HAP-1 (cell line): ENCODE data around the gene TYMP.
"Not testable (repeated sequence)": the region's sequence is repeated elsewhere in the genome, so short reads cannot be mapped to it uniquely, and the experiment has no call there.

Source experiments
- DNase-seq, 2 experiments: peaks; one replicate each; pipeline ENCODE4 v3.0.0-alpha.2; 2016 to 2020; ENCODE audit warnings: low spot score in 2 of 2
- H3K27me3 ChIP-seq: fragments of 250-450 bp; sonication (Bioruptor Pico); 2 replicates; pipeline ENCODE4 v1.5.1; 2020; ENCODE audit warnings: low read depth, mild to moderate bottlenecking, moderate library complexity
- H3K36me3 ChIP-seq: fragments of 250-450 bp; sonication (Bioruptor Pico); replicated peaks from 2 replicates; pipeline ENCODE4 v1.5.1; 2020; ENCODE audit warnings: mild to moderate bottlenecking
- H3K4me1 ChIP-seq: fragments of 250-450 bp; sonication (Bioruptor Pico); 2 replicates; pipeline ENCODE4 v1.5.1; 2020; ENCODE audit warnings: mild to moderate bottlenecking
- H3K4me3 ChIP-seq: fragments of 250-450 bp; sonication (Bioruptor Pico); 2 replicates; pipeline ENCODE4 v1.5.1; 2020; ENCODE audit warnings: mild to moderate bottlenecking, moderate library complexity
- H3K9me3 ChIP-seq: fragments of 250-450 bp; sonication (Bioruptor Pico); 2 replicates; pipeline ENCODE4 v1.5.1; 2020; ENCODE audit warnings: mild to moderate bottlenecking, moderate library complexity
- in situ Hi-C: fragments of 300-500 bp; cut with MboI; formaldehyde crosslinking; loops from 3 replicates; pipeline ENCODE4 v1.14.3; 2020; ENCODE audit warnings: low sequenced_read_pairs, inconsistent platforms, mixed read lengths

TYMP gene

GRCh38 chr22:50520826-50521453, 8.9 kb downstream of the TYMP start:
- in situ Hi-C loops = no loop called here
- no peaks in the 10 kb centered on the region for H3K9me3 ChIP-seq
- H3K4me3 ChIP-seq = no peak overlapping the region
- H3K27me3 ChIP-seq = no peaks in the 10 kb centered on the region
- peaks cover 74% of the 10 kb centered on the region for H3K36me3 ChIP-seq
- H3K4me1 ChIP-seq = no peaks in the 10 kb centered on the region
- no peak for DNase-seq

- DNase-seq, H3K9me3 ChIP-seq, in situ Hi-C loops, H3K27me3 ChIP-seq, H3K4me1 ChIP-seq, H3K4me3 ChIP-seq: not testable (repeated sequence)
- H3K36me3 ChIP-seq = peaks cover 75% of the 10 kb centered on the region
These were observed 9.6 kb downstream of the TYMP start for GRCh38 chr22:50520184-50520583.

- Histone ChIP-seq H3K36me3 (peaks cover 74% of the 10 kb centered on the region), H3K4me1 (no peaks in the 10 kb centered on the region), H3K4me3 (no peak overlapping the region), H3K27me3 (no peaks in the 10 kb centered on the region), H3K9me3 (no peaks in the 10 kb centered on the region)
- no peak for DNase-seq
- in situ Hi-C loops = loop anchor here (10.0 kb wide), 1 partner anchor 264 kb away; the partner anchor contains the start of gene HDAC10
These were observed 10.7 kb downstream of the TYMP start for GRCh38 chr22:50519151-50519550.

- no peak for DNase-seq
- no peak overlapping the region for H3K4me3 ChIP-seq
- peaks cover 68% of the 10 kb centered on the region for H3K36me3 ChIP-seq
- H3K9me3 ChIP-seq = no peaks in the 10 kb centered on the region
- H3K27me3 ChIP-seq = no peaks in the 10 kb centered on the region
- in situ Hi-C loops = loop anchor here (10.0 kb wide), 1 partner anchor 264 kb away; the partner anchor contains the start of gene HDAC10
- no peaks in the 10 kb centered on the region for H3K4me1 ChIP-seq
These were observed 11.2 kb downstream of the TYMP start for GRCh38 chr22:50518606-50519005.

GRCh38 chr22:50517495-50518260, 12.1 kb downstream of the TYMP start:
- no peaks in the 10 kb centered on the region for H3K9me3 ChIP-seq
- peaks cover 63% of the 10 kb centered on the region for H3K36me3 ChIP-seq
- no peaks in the 10 kb centered on the region for H3K27me3 ChIP-seq
- H3K4me1 ChIP-seq = no peaks in the 10 kb centered on the region
- in situ Hi-C loops = loop anchor here (10.0 kb wide), 1 partner anchor 263 kb away; the partner anchor contains the start of gene HDAC10
- no peak for DNase-seq
- H3K4me3 ChIP-seq = no peak overlapping the region

GRCh38 chr22:50516891-50517290, 12.9 kb downstream of the TYMP start:
- Histone ChIP-seq H3K27me3 (no peaks in the 10 kb centered on the region), H3K9me3 (no peaks in the 10 kb centered on the region), H3K4me3 (no peak overlapping the region), H3K36me3 (peaks cover 58% of the 10 kb centered on the region), H3K4me1 (no peaks in the 10 kb centered on the region)
- DNase-seq = no peak
- in situ Hi-C loops = loop anchor here (10.0 kb wide), 1 partner anchor 262 kb away; the partner anchor contains the start of gene HDAC10

- H3K9me3 ChIP-seq = no peaks in the 10 kb centered on the region
- in situ Hi-C loops = loop anchor here (10.0 kb wide), 1 partner anchor 261 kb away; the partner anchor contains the start of gene HDAC10
- H3K4me3 ChIP-seq = no peak overlapping the region
- H3K27me3 ChIP-seq = no peaks in the 10 kb centered on the region
- no peaks in the 10 kb centered on the region for H3K4me1 ChIP-seq
- no peak for DNase-seq
- peaks cover 52% of the 10 kb centered on the region for H3K36me3 ChIP-seq
These were observed 13.7 kb downstream of the TYMP start for GRCh38 chr22:50516068-50516467.

- no peak for DNase-seq
- peaks cover 36% of the 10 kb centered on the region for H3K36me3 ChIP-seq
These were observed 16.6 kb downstream of the TYMP start for GRCh38 chr22:50513175-50513574.

GRCh38 chr22:50508897-50509296, 20.9 kb downstream of the TYMP start:
- H3K9me3 ChIP-seq = no peaks in the 10 kb centered on the region
- peaks cover 8% of the 10 kb centered on the region for H3K4me1 ChIP-seq
- DNase-seq = no peak
- in situ Hi-C loops = no loop called here
- peak overlapping the region; percentile 99 for H3K4me3 ChIP-seq
- peaks cover 32% of the 10 kb centered on the region for H3K36me3 ChIP-seq
- H3K27me3 ChIP-seq = no peaks in the 10 kb centered on the region

More at GRCh38 chr22:50513175-50513574, 16.6 kb downstream of the TYMP start:
- in situ Hi-C loops = loop anchor here (10.0 kb wide), 1 partner anchor 258 kb away; the partner anchor contains the start of gene HDAC10
- H3K4me1 ChIP-seq = peaks cover 8% of the 10 kb centered on the region
- no peaks in the 10 kb centered on the region for H3K27me3 ChIP-seq
- H3K9me3 ChIP-seq = no peaks in the 10 kb centered on the region
- no peak overlapping the region for H3K4me3 ChIP-seq

- H3K4me1 ChIP-seq = peaks cover 8% of the 10 kb centered on the region
- H3K9me3 ChIP-seq = no peaks in the 10 kb centered on the region
- in situ Hi-C loops = no loop called here
- H3K27me3 ChIP-seq = no peaks in the 10 kb centered on the region
- H3K4me3 ChIP-seq = peak within 1 kb of the TSS; percentile 99
- peaks cover 37% of the 10 kb centered on the region for H3K36me3 ChIP-seq
- DNase-seq = peak; percentile 89 to 97
These were observed 21.6 kb downstream of the TYMP start, which contains the start of gene NCAPH2 for GRCh38 chr22:50507991-50508884. NCAPH2 (plus strand) TSS chr22:50508224; CDS start chr22:50508338, 114 bp downstream.

- DNase-seq = peak; percentile 77 to 94
- H3K27me3 ChIP-seq = no peaks in the 10 kb centered on the region
- in situ Hi-C loops = no loop called here
These were observed 22.3 kb downstream of the TYMP start, which contains the start of gene LMF2 for GRCh38 chr22:50507421-50507990. LMF2 (minus strand) TSS chr22:50507702; CDS start chr22:50507675, 27 bp downstream.

GRCh38 chr22:50506611-50507420, 23.0 kb downstream of the TYMP start:
- in situ Hi-C loops = no loop called here
- no peaks in the 10 kb centered on the region for H3K9me3 ChIP-seq

More at GRCh38 chr22:50507421-50507990, 22.3 kb downstream of the TYMP start, which contains the start of gene LMF2:
- H3K9me3 ChIP-seq = no peaks in the 10 kb centered on the region
- peak within 1 kb of the TSS; percentile 99 for H3K4me3 ChIP-seq
- H3K36me3 ChIP-seq = peaks cover 38% of the 10 kb centered on the region
- H3K4me1 ChIP-seq = peaks cover 8% of the 10 kb centered on the region

More at GRCh38 chr22:50506611-50507420, 23.0 kb downstream of the TYMP start:
- H3K36me3 ChIP-seq = peaks cover 38% of the 10 kb centered on the region
- no peaks in the 10 kb centered on the region for H3K27me3 ChIP-seq
- H3K4me3 ChIP-seq = peak overlapping the region; percentile 99
- peaks cover 8% of the 10 kb centered on the region for H3K4me1 ChIP-seq
- no peak for DNase-seq
